HK-2 (cell line): ENCODE data around the gene H2BW2.
"Not testable (repeated sequence)": the region's sequence is repeated elsewhere in the genome, so short reads cannot be mapped to it uniquely, and the experiment has no call there.

Source experiments
- DNase-seq: peaks from one replicate; pipeline ENCODE4 v3.0.0-alpha.2; 2018; ENCODE audit not compliant: unreplicated experiment

Gene H2BW2

GRCh38 chrX:104039689-104040505 is at the start of gene H2BW2:
Gene H2BW2, plus strand, starts transcription at chrX:104039956. Its CDS starts 39 bp downstream, at chrX:104039995.
- DNase-seq = no peak

DNA sequence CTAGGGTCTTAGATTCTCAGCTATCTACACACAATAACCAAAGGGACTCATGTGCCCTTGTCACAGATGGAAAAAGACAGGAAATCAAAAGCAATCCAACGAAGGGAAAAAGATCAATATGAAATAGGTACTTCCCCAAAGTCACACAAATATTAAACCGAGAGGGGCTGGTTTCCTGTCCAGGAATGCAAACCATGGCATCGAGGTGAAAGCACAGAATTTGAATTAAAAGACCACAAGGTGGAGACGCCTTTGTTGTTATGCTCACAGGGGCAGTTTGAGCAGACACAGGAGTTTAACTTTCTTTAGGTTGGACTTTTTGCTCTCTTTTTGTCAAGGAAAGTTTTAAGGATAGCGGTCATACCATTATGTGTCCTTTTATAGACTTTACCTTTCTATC is 40.5 kb upstream of the H2BW2 start:
- DNase-seq = no peak

DNA sequence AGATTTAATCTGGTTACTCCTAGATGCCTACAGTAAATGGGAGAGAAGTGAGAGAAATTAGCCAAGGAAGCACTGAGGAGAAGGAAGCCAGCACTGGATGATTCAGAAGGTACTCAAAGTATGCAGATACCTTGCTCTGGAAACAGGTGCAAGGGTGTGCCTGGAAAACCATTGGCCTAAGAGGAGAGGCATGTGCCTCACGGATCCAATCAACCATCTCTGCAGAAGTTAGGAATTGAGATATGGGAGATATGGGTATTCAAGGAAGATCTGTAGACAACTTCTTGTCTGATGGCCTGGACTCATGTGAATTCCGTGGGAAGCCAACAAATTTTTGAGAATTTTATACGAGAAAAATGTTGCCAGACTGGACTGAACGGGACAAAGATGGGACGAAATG is 30.9 kb upstream of the H2BW2 start:
- DNase-seq = no peak

DNA sequence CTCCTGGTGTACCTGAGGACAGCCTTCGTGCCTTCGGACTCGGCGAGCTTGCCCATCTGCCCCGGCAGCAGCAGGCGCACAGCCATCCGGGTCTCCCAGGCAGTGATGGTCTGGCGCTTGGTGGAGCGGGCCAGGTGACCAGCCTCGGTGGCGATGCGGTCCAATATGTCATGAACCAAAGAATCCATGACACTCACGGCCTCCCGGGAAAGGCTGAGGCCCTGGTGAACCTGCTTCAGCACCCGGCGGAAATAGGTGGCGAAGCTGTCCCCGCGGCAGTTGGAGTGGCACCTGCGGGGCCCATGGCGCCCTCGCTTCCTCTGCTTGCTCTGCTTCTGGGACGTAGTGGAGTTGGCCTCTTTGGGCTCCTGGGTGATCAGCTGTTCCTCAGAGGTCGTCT is 26.6 kb upstream of the H2BW2 start:
- no peak for DNase-seq

- no peak for DNase-seq
Observed at GRCh38 chrX:104013606-104014005, 26.1 kb upstream of the H2BW2 start, which contains the start of gene H2BW1. Gene H2BW1, minus strand, starts transcription at chrX:104013708. Its CDS starts 132 bp downstream, at chrX:104013576.

DNA sequence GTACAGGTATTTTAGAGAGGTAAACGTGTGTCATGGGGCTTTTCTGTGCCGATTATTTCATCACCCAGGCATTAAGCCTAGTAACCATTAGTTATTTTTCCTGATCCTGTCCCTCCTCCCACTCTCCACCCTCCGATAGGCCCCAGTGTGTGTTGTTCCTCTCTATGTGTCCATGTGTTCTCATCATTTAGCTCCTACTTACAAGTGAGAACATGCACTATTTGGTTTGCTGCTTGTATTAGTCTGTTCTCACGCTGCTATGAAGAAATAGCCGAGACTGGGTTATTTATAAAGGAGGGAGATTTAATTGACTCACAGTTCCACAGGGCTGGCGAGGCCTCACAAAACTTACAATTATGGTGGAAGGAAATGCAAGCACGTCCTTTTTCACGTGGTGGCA is 24.2 kb upstream of the H2BW2 start:
- DNase-seq = not testable (repeated sequence)

DNA sequence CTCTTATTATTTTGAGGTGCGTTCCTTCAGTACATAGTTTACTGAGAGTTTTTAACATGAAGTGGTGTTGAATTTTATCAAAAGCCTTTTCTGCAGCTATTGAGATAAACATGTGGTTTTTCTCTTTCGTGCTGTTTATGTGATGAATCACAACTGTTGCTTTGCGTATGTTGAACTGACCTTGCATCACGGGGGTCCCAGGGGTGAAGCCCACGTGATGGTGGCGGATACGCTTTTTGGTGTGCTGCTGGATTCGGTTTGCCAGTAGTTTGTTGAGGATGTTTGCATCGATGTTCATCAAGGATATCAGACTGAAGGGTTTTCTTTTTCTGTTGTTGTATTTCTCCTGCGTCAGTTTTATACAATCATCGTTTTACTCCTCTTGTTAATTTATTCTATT is 21.6 kb upstream of the H2BW2 start:
- no peak for DNase-seq

- no peak for DNase-seq
Observed at GRCh38 chrX:104041003-104041402, 1.2 kb downstream of the H2BW2 start.

DNA sequence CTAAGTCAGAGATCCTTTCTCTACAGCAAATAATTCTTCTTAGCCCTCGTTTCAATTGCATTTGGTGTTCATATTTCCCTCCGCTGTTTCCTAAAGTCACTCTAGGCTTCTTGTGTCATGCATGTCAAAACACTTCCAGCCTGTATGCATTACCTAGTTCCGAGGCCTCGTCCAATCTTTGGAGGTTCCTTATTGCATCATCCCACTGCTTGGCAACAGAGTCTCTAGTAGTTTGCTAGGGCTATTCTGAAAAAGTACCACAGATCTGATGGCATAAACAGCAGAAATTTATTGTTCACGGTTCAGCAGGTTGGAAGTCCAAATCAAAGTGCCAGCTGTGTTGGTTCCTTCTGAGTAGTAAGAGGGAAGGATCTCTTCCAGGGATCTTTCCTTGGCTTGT is 5.9 kb downstream of the H2BW2 start:
- no peak for DNase-seq

DNA sequence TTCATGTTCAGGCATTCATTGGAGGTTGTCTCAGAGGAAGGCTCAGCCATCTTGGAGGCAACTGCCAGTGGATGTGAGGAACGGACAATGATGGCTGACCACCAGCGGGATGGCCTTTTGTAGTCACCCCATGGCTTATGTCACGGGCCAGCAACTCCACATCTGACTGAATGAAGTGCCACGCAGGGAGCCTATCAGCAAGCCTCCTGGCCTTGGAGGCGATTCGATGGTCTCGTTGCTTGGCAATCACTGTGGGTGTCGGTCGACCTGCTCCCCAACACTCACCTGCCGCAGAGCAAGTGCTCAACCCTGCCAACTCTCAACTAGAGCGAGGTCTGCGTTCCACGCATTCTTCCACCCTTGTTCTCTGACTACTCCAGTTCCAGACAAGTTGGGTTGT is 7.4 kb downstream of the H2BW2 start:
- no peak for DNase-seq

DNA sequence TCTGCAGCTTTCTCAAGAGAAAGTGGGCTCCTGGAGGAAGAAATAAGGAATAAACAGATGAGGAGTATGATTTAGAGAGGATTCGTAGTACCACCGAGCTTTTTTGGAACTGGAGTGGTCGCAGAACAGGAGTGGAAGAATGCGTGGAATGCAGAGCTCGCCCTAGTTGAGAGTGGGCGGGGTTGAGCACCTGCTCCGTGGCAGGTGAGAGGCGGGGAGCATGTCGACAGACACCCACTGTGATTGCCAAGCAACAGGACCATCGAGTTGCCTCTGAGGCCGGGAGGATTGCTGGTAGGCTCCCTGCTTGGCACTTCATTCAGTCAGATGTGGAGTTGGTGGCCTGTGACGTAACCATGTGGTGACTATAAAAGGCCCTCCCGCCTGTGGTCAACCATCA is 15.2 kb downstream of the H2BW2 start:
- DNase-seq = not testable (repeated sequence)

GRCh38 chrX:104062636-104063035 is 22.9 kb downstream of the H2BW2 start:
- not testable (repeated sequence) for DNase-seq

DNA sequence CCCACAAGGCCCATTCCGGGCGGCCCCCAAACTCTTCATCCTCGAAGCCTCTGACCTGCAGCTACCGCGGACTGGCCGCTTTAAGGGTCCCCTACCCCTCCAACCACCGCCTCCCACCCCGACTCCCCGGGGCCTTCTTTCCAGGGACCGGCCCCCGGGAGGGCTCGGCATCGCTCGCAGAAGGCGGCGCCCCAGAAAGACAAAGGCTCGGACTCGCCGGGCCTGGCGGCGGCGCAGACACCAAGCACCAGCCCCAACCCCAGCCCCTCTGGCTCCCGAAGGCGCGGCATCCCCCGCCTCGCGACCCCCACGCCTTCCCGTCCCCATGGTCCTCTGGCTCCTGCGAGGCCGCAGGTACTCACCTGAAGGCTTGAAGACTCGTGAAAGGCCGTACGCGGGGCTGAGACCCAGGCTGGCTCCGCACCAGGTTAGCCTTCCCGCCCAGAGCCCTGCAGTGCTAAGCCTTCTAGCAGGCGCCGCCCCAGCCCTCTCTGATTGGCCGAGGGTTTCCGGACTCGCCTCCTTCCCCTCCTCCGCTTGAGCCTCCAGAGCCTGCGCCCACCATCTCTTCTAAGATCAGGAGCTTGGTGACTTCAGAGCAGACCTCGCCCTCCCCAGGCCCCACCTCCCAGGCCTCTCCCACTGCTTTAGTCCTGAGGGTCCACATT is 36.2 kb downstream of the H2BW2 start, which contains the start of gene TMSB15C:
TMSB15C (minus strand) TSS at position 459 of the 668 bp plus-strand sequence.
- not testable (repeated sequence) for DNase-seq

DNA sequence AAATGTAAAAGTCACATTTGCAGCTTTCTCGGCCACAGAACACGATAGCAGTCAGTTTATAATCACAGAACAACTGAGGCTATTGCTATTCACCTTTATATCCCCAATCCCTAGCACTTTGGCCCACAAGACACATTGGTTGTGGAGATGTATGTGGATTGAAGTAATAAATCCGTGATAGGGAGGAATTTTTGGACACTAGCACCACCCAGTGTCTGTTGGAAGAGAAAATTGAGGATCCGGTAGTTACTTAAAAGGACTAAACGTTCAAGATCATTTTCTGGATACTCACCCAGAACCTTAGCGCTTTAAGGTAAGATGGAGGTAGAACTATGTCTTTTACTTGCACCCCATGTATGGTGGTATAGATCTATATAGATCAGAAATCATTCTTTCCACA is 38.1 kb downstream of the H2BW2 start:
- not testable (repeated sequence) for DNase-seq

GRCh38 chrX:104084063-104084462 is 44.3 kb downstream of the H2BW2 start:
- DNase-seq = no peak

GRCh38 chrX:104084534-104085277 is 45.0 kb downstream of the H2BW2 start:
- DNase-seq = no peak

DNA sequence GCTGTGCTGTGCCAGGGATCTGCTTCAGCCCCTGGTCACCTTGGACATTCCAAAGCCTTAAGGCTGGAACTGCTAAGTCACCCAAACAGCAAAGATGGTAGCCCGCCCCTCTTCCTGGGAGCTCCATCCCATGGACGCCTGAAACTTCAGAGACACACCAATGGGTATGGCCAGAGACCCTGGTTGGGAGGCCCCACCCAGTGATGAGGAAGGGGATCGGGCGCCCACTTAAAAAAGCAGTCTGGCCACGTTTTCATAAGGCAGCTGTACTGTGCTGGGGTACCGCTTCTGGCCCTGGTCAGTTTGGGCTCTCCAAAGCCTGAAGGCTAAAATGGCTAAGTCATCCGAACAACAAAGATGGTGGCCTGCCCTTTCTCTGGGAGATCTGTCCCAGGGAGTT is 45.7 kb downstream of the H2BW2 start:
- DNase-seq = no peak

- no peak for DNase-seq
Observed at GRCh38 chrX:104085919-104086318, 46.2 kb downstream of the H2BW2 start.
